Mucosa of descending colon (tissue), 3 donors: ENCODE data around the gene YTHDF1. TPM values are rescaled to one million over a fixed set of nuclear protein-coding genes. Genes with fewer than 3 reads are reported as not detected.

Source experiments
- ATAC-seq: fragments of 200-7000 bp; cut with Tn5 transposase; one replicate; pipeline ENCODE4 v1.9.1; 2020; ENCODE audit warnings: mild to moderate bottlenecking, moderate library complexity
- DNase-seq, 3 donors: peaks; one replicate each; pipeline ENCODE4 v3.0.0-alpha.2; 2020
- H3K36me3 ChIP-seq: fragments of 200-600 bp; one replicate; pipeline ENCODE4 v1.8.0; 2021; ENCODE audit warnings: low read depth, mild to moderate bottlenecking
- H3K4me1 ChIP-seq: fragments of 200-600 bp; one replicate; pipeline ENCODE4 v1.8.0; 2021; ENCODE audit warnings: low read depth, mild to moderate bottlenecking
- H3K4me3 ChIP-seq: fragments of 200-600 bp; one replicate; pipeline ENCODE4 v1.8.0; 2021; ENCODE audit warnings: mild to moderate bottlenecking
- H3K9me3 ChIP-seq: fragments of 200-600 bp; one replicate; pipeline ENCODE4 v1.8.0; 2021; ENCODE audit warnings: mild to moderate bottlenecking
- intact Hi-C, 2 donors: fragments of 100-400 bp; cut with DNase I in 1 of 2; cut with micrococcal nuclease in 1 of 2; formaldehyde crosslinking; loops; one replicate each; pipeline versions ENCODE4 v1.11.0 to v1.11.1; 2022; cut with DNase I, micrococcal nuclease
- microRNA-seq: library from miRNA; unstranded; fragments of <30 nt; microRNA quantifications from one replicate; pipeline ENCODE4, GENCODE V29; 2019
- total RNA-seq, 3 donors: library from RNA; stranded (reverse); fragmentation: NEBNext Ultra II Directional in 2 of 3; extraction: Animal tissue kit (Norgen Biotek cat#: 25700) in 2 of 3; gene quantifications; one replicate each; pipeline versions ENCODE4 v1.2.1 to v1.2.4, GENCODE V29; 2021 to 2023
- TF ChIP-seq, protein P1 (sequence below): fragments of 200-600 bp; IDR thresholded peaks from one replicate; pipeline ENCODE4 v1.8.0; 2022; ENCODE audit warnings: antibody characterized with exemption, mild to moderate bottlenecking
- donor health status: DM: no; HTN: no; CAD: no; lungs with moderate emphysema.
- donor health status: DM: no; HTN: no; CAD: no.
- donor health status: DM: no; HTN: yes; CAD: no.

YTHDF1 gene
- total RNA-seq, 3 donors from 2014 or later: 32.0 to 37.2 (median 34.2) TPM

DNA sequence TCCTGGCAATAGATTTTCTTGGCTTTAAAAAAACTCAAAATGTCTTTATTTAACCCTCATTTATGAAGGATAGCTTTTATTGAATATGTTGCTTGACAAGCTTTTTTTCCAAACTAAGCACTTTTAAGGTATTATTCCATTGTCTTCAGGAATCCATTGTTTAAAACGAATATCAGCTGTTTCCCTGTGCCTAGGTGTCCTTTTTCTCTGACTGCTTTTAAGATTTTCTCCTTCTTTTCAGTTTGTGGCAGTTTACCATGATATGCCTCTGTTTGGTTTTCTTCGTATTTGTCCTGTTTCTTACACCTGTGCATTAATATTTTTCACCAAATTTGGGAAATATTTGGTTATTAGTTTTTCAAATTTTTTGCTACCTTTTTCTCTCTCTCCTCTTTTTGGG is 68.4 kb downstream of the YTHDF1 start:
- intact Hi-C loops: no loop called here
- no peaks in the 10 kb centered on the region for H3K4me1 ChIP-seq
- no peak overlapping the region for H3K4me3 ChIP-seq
- H3K9me3 ChIP-seq: peaks cover 3% of the 10 kb centered on the region
- DNase-seq (no peak), ATAC-seq (no peak)
- TF ChIP-seq, protein P1, sequence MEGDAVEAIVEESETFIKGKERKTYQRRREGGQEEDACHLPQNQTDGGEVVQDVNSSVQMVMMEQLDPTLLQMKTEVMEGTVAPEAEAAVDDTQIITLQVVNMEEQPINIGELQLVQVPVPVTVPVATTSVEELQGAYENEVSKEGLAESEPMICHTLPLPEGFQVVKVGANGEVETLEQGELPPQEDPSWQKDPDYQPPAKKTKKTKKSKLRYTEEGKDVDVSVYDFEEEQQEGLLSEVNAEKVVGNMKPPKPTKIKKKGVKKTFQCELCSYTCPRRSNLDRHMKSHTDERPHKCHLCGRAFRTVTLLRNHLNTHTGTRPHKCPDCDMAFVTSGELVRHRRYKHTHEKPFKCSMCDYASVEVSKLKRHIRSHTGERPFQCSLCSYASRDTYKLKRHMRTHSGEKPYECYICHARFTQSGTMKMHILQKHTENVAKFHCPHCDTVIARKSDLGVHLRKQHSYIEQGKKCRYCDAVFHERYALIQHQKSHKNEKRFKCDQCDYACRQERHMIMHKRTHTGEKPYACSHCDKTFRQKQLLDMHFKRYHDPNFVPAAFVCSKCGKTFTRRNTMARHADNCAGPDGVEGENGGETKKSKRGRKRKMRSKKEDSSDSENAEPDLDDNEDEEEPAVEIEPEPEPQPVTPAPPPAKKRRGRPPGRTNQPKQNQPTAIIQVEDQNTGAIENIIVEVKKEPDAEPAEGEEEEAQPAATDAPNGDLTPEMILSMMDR: no peak
- no peaks in the 10 kb centered on the region for H3K36me3 ChIP-seq

Small RNAs within 50 kb of the gene (microRNA-seq; reads per million reads assigned to microRNA genes)
- not detected for gene MIR124-3
- gene MIR3196: not detected

Other genes starting within 250 kb of the YTHDF1 start
- gene BHLHE23, start 209.2 kb downstream of the YTHDF1 start, total RNA-seq: not detected
- gene BIRC7, start 19.8 kb upstream of the YTHDF1 start, total RNA-seq: under 1 TPM in 1 of 3 donors, not detected in 2; 0.22 TPM
- 1 to 10 TPM in 1 of 3 donors, not detected in 2; 1.6 TPM for gene NKAIN4, start 38.3 kb upstream of the YTHDF1 start, total RNA-seq
- gene ARFGAP1, start 56.7 kb upstream of the YTHDF1 start, total RNA-seq: 10 to 100 TPM; 76.5 to 85.8 (median 82.4) TPM
- not detected for gene COL20A1, start 77.1 kb upstream of the YTHDF1 start, total RNA-seq
- not detected for gene CHRNA4, start 145.2 kb upstream of the YTHDF1 start, total RNA-seq